ENCODE measurements around the gene PLCH1. TPM values are rescaled to one million over a fixed set of nuclear protein-coding genes. Genes with fewer than 3 reads are reported as not detected.

PLCH1 gene
- polyA plus RNA-seq, 1 donor (not counting 4 experiments of a cell fraction or from before 2014, with no cell fraction given): 0.05 TPM

DNA sequence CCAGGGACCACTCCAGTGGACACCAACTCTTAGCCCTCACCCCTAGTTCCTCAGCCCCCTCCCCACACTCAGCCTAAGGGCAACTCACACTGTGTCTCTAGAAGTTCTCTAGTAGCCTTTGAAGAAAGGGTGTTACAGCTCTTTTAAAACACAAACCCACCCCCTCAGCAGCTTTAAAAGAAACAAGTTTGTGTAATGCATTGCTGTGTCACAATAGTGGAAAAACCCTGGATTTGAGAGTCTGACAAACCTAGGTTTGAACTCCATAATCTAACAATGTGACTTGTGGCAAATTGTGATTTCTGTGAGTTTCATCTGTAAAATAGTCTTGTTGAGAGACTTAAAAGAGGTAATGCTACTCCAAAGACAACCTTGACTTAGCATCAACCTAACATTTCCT is 54.0 kb downstream of the PLCH1 start:
- Histone ChIP-seq H3K9ac (ENCODE audit: control insufficient read depth, extremely low read depth, insufficient read depth, low read length) (no peak overlapping the region), H4K20me1 (ENCODE audit: control insufficient read depth, extremely low read depth, insufficient read depth, low read length) (no peaks in the 10 kb centered on the region), H3K4me2 (ENCODE audit: control insufficient read depth, extremely low read depth, insufficient read depth, low read depth, low read length) (no peak overlapping the region), H3K4me3 (ENCODE audit: control insufficient read depth in 2 of 3, extremely low read depth in 1 of 3, insufficient read depth in 2 of 3, low read depth in 1 of 3, low read length in 3 of 3) (no peak overlapping the region), H3K4me1 (ENCODE audit: control insufficient read depth, extremely low read depth, insufficient read depth, low read length) (no peaks in the 10 kb centered on the region), H3K27ac (ENCODE audit: control insufficient read depth, insufficient read depth, low read length) (no peak overlapping the region), H3K9me1 (ENCODE audit: control insufficient read depth, extremely low read depth, insufficient read depth, low read length) (no peaks in the 10 kb centered on the region), H3K36me3 (ENCODE audit: control insufficient read depth in 2 of 2, extremely low read depth in 1 of 2, insufficient read depth in 2 of 2, low read length in 2 of 2) (no peaks in the 10 kb centered on the region), H3K79me2 (ENCODE audit: control insufficient read depth, insufficient read depth, low read length) (no peaks in the 10 kb centered on the region), H2AFZ (ENCODE audit: control insufficient read depth, low read length) (no peak overlapping the region), H3K9me3 (ENCODE audit: control insufficient read depth, low read depth, low read length) (no peaks in the 10 kb centered on the region), H3K27me3 (ENCODE audit: control insufficient read depth, extremely low read depth, insufficient read depth, low read length) (no peaks in the 10 kb centered on the region)
- FAIRE-seq (no peak), DNase-seq (ENCODE audit: low read depth, low spot score) (no peak)
- no peak for TF ChIP-seq EZH2 (IDR thresholded peaks at IDR 0.05; ENCODE audit: low read length)
- TF ChIP-seq, protein P1, sequence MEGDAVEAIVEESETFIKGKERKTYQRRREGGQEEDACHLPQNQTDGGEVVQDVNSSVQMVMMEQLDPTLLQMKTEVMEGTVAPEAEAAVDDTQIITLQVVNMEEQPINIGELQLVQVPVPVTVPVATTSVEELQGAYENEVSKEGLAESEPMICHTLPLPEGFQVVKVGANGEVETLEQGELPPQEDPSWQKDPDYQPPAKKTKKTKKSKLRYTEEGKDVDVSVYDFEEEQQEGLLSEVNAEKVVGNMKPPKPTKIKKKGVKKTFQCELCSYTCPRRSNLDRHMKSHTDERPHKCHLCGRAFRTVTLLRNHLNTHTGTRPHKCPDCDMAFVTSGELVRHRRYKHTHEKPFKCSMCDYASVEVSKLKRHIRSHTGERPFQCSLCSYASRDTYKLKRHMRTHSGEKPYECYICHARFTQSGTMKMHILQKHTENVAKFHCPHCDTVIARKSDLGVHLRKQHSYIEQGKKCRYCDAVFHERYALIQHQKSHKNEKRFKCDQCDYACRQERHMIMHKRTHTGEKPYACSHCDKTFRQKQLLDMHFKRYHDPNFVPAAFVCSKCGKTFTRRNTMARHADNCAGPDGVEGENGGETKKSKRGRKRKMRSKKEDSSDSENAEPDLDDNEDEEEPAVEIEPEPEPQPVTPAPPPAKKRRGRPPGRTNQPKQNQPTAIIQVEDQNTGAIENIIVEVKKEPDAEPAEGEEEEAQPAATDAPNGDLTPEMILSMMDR (optimal IDR thresholded peaks at IDR 0.05 in 1 of 3, IDR thresholded peaks at IDR 0.05 in 1 of 3, conservative IDR thresholded peaks at IDR 0.05 in 1 of 3; ENCODE audit: extremely low read depth in 1 of 3, insufficient read depth in 2 of 3, low read length in 3 of 3): no peak
- dilution Hi-C loops (cut with MboI; ENCODE audit: extremely low pct_ligation_motif_present, low sequenced_read_pairs): no loop called here

DNA sequence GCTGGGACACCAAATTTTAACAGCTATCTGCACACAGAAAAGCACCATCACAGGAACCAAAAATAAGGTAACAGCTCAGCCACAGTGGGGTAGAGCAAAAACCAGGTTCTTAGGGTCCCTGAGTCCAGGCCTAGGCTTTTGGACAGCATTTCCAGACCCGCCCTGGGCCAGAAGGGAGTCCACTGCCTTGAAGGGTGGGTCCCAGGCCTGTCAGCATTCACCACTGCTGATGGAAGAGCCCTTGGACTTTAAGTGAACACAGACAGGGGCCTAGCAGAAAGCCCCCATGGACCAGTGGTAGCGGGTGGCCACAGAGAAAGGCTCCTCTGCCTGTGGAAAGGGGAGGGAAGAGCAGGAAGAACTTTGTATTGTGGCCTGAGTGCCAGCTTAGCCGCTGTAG is 56.4 kb downstream of the PLCH1 start:
- H3K9me1 ChIP-seq (ENCODE audit: control insufficient read depth, extremely low read depth, insufficient read depth, low read length): no peaks in the 10 kb centered on the region
- H3K4me1 ChIP-seq (ENCODE audit: control insufficient read depth, extremely low read depth, insufficient read depth, low read length): no peaks in the 10 kb centered on the region
- no peak overlapping the region for H3K9ac ChIP-seq (ENCODE audit: control insufficient read depth, extremely low read depth, insufficient read depth, low read length)
- H3K27ac ChIP-seq (ENCODE audit: control insufficient read depth, insufficient read depth, low read length): no peak overlapping the region
- no peaks in the 10 kb centered on the region for H3K27me3 ChIP-seq (ENCODE audit: control insufficient read depth, extremely low read depth, insufficient read depth, low read length)
- no peaks in the 10 kb centered on the region for H4K20me1 ChIP-seq (ENCODE audit: control insufficient read depth, extremely low read depth, insufficient read depth, low read length)
- H3K79me2 ChIP-seq (ENCODE audit: control insufficient read depth, insufficient read depth, low read length): no peaks in the 10 kb centered on the region
- no peaks in the 10 kb centered on the region for H3K36me3 ChIP-seq (ENCODE audit: control insufficient read depth in 2 of 2, extremely low read depth in 1 of 2, insufficient read depth in 2 of 2, low read length in 2 of 2)
- no peak overlapping the region for H3K4me2 ChIP-seq (ENCODE audit: control insufficient read depth, extremely low read depth, insufficient read depth, low read depth, low read length)
- no peaks in the 10 kb centered on the region for H3K9me3 ChIP-seq (ENCODE audit: control insufficient read depth, low read depth, low read length)
- TF ChIP-seq EZH2 (IDR thresholded peaks at IDR 0.05; ENCODE audit: low read length): no peak
- TF ChIP-seq, protein P1 (optimal IDR thresholded peaks at IDR 0.05 in 1 of 3, IDR thresholded peaks at IDR 0.05 in 1 of 3, conservative IDR thresholded peaks at IDR 0.05 in 1 of 3; ENCODE audit: extremely low read depth in 1 of 3, insufficient read depth in 2 of 3, low read length in 3 of 3): no peak
- FAIRE-seq: no peak
- no peak for DNase-seq (ENCODE audit: low read depth, low spot score)
- H3K4me3 ChIP-seq (ENCODE audit: control insufficient read depth in 2 of 3, extremely low read depth in 1 of 3, insufficient read depth in 2 of 3, low read depth in 1 of 3, low read length in 3 of 3): no peak overlapping the region
- no peak overlapping the region for H2AFZ ChIP-seq (ENCODE audit: control insufficient read depth, low read length)
- dilution Hi-C loops (cut with MboI; ENCODE audit: extremely low pct_ligation_motif_present, low sequenced_read_pairs): no loop called here
